GM21390 (cell line): Measurements from ENCODE around the gene EHBP1.

Experiments used
- ATAC-seq: cut with Tn5 transposase; IDR thresholded peaks from one replicate; pipeline ENCODE4 v1.9.1; 2021; ENCODE audit not compliant: unreplicated experiment

EHBP1 gene

DNA sequence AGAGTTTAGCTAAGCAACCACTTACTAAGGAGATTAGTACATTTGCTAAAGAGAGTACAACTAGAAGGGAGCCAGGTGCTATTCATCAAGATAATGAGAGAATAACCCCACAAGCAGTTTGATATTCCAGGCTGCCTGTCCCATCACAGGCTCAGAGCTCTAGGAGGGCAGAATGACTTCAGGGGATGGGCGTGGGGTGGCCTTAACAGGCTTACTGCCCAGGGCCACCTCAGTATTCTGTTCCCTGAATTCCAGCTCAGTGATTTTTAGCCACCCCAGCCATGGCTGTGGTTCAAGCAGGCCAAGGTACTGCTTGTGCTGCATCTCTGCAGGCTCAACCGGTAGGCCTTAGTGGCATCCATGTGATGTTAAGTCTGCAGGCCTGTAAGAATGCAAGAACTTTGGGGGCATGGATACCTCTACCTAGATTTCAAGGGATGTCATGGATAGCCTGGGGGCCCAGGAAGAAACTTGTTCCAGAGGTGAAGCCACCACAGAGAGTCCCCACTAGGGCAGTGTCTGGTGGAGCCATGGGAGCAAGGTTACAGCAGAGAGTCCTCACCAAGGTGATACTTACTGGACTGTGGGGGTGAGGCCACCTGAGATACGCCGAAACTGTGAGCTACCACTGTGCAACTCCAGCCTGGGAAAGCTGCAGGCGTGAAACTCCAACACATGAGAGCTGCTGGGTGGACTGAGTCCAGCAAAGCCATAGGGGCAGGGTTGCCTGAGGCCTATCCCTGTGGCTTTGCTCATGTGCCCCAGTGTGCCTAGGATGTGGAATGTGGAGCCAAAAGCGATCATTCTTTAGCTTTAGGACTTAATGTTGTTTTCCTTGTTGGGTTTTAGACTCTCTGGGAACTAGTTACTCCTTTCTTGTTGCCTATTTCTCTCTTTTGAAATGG lies 107.7 kb downstream of the EHBP1 start:
- ATAC-seq: no peak

DNA sequence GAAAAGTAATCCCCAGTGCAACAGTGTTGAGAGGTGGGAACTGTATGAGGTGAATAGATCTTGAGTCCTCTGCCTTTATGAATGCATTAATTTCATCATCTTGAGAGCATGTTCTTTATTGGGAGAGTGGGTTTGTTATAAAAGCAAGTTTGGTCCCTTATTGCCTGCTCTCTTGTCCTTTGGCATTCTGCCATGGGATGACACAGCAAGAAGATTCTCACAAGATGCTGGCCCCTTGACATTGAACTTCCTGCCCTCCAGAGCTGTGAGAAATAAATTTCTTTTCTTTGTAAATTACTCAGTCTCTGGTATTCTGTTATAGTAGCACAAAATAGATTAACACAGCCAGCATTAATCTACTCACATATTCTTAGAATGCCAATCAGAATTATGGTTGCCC lies 108.6 kb downstream of the EHBP1 start:
- no peak for ATAC-seq

- no peak for ATAC-seq
Observed at GRCh38 chr2:62817348-62817747, 111.8 kb downstream of the EHBP1 start.

DNA sequence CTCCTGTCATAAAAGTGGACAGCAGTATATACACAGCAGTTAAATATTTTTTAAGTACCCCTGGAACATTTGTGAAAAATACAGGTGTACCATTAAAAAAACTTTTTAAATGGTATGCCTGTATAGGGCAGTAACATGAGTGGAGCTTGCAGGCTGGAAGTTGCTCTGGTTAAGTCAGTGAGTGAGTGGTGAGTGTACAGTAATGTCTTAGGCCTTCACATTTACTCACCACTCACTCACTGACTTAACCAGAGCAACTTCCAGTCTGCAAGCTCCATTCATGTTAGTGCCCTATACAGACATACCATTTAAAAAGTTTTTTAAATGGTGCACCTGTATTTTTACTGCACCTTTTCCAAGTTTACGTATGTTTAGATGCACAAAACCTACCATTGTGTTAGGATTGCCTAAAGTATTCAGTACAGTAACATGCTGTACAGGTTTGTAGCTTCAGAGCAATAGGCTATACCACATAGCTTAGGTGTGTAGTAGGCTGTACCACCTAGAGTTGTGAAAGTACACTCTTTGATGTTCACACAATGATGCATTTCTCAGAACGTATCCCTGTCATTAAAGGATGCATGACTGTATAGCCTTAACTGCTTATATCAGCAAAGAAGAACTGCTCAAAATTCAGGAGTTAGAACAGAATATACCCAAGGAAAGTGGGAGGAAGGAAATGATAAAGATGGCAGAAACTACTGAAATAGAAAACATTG lies 112.6 kb downstream of the EHBP1 start:
- no peak for ATAC-seq

DNA sequence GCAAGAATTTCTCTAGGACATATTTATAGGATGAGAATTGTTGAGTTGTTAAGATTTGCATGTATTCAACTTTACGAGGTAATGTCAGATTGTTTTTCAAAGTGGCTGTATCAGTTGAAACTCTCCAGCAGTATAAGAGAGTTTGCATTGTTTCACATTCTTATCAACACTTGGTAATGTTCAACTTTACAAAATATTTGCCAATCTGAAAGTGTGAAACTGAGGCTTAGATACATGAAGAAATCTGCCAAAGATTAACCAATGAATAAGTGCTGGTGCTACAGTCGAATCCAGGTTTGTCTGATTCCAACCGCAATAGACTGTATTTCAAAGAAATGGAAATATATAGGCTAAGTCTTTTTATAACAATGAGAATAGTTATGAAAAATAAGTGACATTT lies 117.0 kb downstream of the EHBP1 start:
- no peak for ATAC-seq

GRCh38 chr2:62824388-62824787 lies 118.9 kb downstream of the EHBP1 start:
- no peak for ATAC-seq

GRCh38 chr2:62826141-62826540 lies 120.6 kb downstream of the EHBP1 start:
- ATAC-seq: no peak

- ATAC-seq: no peak
Observed at GRCh38 chr2:62826953-62827675, 121.6 kb downstream of the EHBP1 start.

DNA sequence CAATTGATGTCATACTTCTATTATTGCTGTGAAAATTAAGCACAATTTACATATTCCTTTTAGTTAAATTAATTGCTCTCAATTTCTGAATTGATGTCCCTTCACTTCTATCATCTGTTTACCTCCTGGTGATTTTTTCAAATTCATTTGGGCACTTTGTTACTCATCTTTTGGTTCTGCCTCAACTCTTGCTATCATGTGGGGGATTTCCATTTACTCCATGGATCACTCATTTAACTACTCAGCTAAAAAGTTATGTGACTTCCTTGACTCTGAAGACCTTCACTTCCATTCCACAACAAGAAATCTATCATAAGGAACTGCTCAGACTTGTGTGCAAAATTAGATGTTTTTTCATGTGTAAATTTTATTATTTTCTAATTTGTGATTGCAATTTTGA lies 126.2 kb downstream of the EHBP1 start:
- ATAC-seq: no peak

DNA sequence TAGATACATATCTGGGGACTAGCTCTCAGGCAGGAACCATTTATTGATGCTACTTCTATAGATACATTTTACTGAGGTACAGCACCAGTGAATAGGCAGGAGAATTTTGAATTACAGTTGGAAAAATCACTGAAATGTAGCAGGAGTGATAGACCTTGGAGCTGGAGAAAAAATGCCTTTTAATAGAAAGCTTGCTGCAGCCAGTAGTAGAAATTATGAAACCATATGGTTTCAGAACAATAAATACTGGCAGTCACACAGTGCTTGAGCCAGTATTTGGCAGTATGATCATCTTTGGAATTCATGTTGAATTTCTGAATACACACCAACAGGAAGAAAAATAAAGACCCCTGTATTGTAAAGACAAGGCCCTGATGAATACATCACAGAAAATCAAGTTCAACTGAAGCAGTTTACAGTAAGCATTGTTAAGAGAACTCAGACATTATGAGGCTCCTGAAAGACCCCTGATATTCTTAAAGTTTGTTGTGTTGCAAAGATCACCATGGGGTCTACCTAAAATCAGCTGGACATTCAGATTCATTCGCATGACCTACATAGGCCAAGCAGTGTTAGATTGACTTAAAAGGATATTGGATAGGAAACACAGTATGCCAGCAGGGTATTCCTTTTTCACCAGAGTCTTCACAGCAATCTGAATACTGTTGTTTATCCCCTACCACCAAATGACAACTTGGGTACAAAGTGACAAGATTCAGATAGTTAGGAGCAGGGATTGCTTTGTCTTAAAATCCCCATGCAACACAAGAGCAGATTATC lies 139.0 kb downstream of the EHBP1 start:
- no peak for ATAC-seq

GRCh38 chr2:62845256-62845655 lies 139.7 kb downstream of the EHBP1 start:
- ATAC-seq: no peak

DNA sequence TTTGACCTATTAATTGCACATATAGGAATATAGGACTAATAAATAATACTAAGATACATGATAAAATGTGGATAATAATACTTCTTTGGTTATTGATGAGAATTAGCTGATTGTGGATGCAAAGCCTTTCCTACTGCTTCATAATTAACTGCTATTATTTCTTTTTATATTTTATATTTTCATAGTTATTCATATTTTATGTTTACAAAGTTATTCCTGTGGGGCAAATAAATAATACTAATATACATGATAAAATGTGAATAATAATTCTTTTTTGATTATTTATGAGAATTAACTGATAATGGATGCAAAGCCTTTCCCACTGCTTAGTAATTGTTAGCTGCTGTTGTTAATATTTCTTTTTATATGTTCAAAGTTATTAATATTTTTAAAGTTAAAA lies 146.7 kb downstream of the EHBP1 start:
- no peak for ATAC-seq

DNA sequence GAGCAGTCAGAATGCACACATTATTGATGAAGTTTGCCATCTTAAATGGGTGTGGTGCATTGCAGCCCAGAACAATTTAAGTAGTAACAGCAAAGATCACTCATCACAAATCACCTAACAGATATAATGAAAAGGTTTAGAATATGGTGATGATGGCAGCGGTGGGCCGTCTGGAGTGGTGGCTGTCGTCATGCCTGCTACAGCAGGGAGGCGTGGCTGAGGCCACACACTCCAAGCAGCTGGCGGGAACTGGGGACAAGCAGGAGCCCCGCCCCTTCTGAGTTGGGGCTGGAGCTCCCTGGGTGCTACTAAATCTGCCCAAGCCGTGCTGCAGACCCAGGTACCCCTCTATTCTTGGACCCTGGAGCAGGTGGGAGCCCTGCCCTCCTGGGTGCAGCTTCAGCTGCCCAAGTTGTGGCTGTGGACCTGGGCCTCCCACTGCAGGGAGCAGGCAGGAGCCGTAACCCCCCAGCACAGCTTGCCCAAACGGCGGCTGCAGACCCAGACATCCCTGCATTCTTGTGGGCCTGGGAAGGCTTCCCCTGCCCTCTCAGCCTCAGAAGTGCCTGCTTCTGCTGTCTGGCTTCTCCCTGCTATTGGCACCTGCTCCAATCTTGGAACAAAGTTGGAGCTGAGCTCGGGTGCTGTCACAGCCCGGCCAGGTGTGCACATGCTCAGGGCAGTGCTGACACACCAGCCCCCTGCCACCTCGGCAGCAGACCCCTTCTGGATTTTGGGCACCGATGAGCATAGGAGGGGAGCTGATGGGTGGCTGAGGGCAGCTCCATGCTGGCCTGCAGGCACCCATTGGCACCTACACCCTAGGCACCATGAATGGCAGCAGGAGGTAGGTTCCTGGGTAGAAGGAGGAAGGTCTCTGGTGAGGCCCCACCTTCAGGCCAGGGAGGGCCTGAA lies 149.3 kb downstream of the EHBP1 start:
- no peak for ATAC-seq

DNA sequence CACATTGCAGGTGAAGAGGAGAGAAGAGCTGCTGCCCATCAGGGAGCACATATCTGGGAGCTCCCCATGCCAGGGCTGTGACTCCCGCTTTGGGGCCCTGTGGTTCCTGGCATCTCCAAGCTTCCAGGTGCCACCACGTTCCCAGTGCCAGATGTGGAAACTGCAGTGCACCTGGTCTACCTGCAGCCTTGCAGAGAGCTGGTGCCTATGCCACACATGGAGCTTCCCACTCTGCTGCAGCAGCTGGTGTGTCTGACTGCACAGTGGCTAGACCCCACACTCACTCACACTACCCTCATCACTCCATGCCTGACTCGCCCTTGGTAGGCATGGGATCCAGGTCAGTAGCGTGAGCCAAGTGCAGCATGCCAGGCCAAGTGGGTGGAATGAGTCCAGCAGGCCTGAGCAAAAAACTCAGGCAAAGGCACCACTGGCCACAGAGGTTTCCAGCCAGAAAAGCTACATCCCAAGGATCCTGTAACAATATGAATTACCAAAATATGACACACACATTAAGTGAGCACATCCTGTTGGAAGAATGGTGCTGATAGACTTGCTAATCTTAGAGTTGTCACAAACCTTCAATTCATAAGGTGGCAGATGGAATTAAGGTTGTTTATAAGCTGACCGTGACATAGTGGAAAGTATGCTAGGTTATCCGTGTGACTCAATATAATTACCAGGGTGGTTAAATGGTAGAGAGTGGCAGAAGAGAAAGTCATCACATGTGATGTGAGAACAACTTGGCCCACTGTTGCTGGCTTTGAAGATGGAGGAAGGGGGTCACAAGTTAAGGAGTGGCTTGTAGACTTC lies 150.9 kb downstream of the EHBP1 start:
- ATAC-seq: no peak

DNA sequence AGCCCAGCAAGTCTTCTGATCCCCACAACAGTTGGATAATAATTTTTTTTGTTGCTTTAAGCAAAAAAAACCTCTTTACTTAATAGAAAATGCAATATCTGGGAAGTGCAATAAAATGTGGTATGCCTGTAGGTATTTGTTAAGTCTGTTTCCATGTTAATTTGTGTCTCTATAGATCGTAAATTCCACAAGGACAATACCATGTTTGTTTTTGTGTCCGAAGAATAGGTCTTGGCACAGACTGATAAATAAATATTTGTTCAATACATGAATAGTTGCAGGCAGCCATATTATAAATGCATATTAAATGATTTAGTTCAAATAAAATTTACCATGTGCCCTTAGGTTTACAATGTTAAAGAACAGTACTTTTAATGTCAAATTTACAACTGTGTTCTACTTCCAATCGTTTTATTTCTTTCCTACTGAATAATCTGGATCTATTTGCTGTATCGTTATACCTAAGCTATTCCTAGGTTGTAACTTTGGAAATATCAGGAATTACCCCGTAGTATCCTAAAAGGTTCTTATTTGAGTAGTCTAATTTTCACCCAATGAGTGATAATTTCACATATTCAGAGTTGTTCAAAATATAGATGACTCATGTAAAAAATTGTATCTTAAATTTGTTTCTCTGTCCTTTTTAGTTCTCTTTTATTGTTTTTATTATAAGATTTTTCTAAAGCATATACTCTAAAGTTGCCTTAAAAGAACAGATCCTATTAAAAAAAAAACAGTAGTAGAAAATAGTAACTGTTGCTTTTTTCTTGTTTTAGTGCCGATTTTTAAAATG lies 151.8 kb downstream of the EHBP1 start:
- no peak for ATAC-seq

GRCh38 chr2:62858231-62858832 lies 152.8 kb downstream of the EHBP1 start:
- no peak for ATAC-seq

GRCh38 chr2:62868947-62869346 lies 163.4 kb downstream of the EHBP1 start:
- no peak for ATAC-seq

DNA sequence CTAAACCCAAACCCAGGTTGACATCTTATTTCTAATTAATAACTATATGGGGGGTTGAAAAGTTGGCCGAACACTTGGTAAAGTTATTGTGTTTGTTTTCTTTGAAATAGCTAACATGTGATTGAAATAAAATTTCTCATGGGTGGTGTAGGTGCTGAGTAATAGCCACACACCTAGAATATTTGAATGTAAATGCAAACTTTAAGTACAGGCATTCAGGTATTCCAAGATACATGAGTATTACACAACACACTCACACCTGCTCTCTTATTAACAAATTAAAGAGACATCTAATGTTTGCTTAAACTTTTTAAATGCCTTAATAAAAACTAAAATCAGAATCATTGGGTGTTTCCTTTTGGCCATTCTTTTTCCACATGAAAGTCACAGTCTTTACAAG lies 165.5 kb downstream of the EHBP1 start:
- no peak for ATAC-seq
